OCI-LY1 (cell line): ENCODE measurements around the gene IZUMO2.

Experiments
- CTCF ChIP-seq: fragments of 200-600 bp; sonication (generic), shearing (Covaris generic); IDR thresholded peaks from 2 replicates; pipeline ENCODE4 v1.5.1; 2017; ENCODE audit warnings: mild to moderate bottlenecking, antibody characterized with exemption, low read length, moderate library complexity, mixed read lengths
- EZH2 ChIP-seq: fragments of 200-600 bp; sonication (generic), shearing (Covaris generic); IDR thresholded peaks from 2 replicates; pipeline ENCODE4 v1.8.0; 2017; ENCODE audit warnings: borderline replicate concordance, mixed run types, mild to moderate bottlenecking, antibody characterized with exemption, low read length, moderate library complexity, mixed read lengths

GRCh38 chr19:50181121-50181520 is 18.0 kb upstream of the IZUMO2 start:
- no peak for TF ChIP-seq EZH2
- no peak for TF ChIP-seq CTCF
